Fibroblast of skin of right biceps (primary cell): ENCODE measurements around the gene PTPRN2.
"Not testable (repeated sequence)": the region's sequence is repeated elsewhere in the genome, so short reads cannot be mapped to it uniquely, and the experiment has no call there.

Experiments
- DNase-seq: peaks from one replicate; pipeline ENCODE4 v3.0.0-alpha.2; 2013

PTPRN2 gene

GRCh38 chr7:157671358-157672255 is 916.0 kb downstream of the PTPRN2 start:
- no peak for DNase-seq

DNA sequence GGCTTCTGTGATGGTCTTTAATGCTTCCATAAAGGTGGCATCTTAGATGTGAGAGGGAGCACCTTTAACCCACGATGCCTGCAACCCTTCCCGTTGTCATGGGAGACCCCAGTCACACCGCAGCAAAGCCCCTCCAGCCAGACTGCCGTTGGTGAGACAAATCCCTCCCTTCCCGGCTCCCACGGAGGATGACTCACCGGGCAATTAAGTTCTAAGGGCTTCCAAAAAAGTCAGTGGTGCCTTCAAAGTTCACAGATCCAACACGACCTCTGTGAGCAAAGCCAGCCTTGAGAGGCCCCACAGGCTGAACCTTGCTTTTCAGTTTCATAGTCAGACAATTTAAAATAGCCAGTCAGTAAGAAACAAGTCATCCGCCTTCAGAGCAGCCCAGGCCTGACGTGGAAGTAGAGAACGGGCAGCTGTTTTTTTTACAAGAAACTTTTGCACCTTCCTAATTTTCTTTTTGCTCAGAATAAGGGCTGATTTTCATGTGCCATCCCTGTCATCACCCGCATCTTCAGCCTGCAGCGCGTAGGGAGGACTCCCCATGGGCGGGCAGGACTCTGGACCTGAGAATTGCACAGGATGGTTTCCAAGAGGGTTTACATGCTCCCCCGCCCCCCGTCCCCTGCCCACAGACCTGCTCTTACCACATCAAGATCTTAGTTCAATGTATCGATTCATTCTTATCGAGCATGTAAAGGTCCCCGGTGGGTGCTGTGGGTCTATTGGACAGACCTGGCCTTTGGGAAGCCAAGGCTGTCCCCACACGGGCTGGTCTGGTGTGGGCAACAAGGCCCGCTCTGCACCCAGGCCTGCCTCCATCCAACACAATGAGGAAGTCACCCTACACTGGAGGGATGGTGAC is 916.9 kb downstream of the PTPRN2 start:
- DNase-seq = peak; percentile 2

- DNase-seq = no peak
These were observed 917.8 kb downstream of the PTPRN2 start for GRCh38 chr7:157669768-157670351.

DNA sequence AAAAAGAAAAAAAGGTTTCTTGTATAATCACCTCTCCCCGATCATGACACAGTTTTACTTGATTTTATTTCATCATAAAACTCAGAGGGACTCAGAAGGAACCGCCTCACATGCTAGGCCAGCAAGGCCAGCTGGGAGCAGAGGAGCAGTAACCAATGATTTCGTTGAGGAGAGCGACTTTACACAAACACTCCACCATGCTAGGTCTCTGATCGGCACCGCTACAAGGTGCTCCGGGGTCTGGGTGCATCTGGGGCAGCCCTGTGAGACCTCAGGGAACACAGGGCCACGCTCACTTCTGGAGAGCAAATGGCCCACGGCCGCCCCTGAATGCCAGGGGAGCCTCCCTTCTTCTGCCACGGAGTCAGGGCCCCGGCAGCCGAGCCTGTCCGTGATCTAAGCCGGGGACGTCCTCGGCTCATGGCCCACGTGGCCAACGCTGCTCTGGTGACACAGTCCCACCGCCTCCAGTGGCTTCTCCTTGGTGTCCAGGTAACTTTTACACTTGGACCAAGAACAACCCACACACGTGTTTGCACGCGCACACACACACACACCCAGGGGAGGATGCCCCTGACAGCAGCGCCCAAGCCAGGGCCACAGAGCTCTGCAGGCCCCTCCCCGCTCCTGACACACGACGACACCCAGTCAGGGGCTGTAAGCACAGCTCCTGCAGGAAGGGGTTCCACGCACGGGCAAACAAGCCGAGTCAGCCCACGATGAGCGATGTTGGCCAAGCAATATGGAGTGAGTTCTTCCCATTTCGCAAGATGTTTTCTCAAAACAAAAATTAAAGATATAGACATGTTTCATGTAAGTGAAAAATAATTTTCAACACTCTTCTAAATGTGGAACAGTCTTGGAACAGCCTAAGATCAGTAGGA is 918.5 kb downstream of the PTPRN2 start:
- no peak for DNase-seq

DNA sequence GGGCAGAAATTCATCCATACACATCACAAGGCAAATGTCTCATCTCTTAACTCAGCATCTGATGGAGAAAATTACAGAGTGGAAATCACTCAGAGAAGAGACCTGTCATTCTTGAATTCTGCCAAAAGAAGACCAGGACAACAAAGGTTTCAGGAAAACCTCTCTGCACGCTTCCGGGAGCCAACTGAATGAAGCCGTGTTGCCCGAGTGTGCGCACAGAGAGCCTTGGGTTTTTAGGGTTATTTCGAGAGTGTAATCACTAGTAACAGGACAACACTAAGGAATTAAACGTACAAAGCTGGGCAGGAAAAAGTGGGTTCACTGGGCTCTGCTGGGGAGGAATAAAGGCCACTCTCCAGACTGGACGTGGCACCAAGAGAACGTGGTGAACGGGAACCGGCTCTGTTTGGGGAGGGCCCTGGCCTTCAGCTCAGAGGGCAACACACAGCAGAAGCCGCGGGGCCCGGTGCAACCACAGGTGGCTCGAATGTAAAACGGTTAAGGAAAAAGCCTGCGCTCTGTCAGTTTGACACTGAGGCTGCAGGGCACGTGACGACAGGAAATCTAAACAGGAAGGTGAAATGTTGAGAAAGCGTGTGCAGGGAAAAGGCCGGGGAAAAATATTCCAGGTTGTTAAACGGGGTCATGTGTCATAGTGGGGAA is 919.3 kb downstream of the PTPRN2 start:
- DNase-seq = no peak

DNA sequence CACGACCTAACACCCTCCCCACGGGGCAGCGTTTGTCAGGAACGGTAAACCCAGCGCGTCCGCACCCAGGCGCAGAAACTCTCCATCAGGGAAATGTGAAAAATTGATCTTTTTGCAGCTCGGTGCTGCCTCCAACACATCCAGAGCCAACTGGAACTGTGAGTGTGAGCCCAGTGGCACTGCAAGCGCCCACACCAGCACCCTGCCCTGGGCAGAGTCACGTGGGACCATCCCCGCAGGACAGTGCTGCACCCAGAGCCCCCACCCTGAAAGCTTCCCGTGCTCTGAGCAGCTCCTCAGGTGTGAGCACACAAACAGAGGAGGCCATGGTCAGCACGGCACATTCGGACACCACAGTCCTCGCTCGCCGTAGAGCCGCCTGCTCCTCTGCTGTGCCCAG is 919.9 kb downstream of the PTPRN2 start:
- DNase-seq = no peak

GRCh38 chr7:157667261-157667660 is 920.4 kb downstream of the PTPRN2 start:
- no peak for DNase-seq

DNA sequence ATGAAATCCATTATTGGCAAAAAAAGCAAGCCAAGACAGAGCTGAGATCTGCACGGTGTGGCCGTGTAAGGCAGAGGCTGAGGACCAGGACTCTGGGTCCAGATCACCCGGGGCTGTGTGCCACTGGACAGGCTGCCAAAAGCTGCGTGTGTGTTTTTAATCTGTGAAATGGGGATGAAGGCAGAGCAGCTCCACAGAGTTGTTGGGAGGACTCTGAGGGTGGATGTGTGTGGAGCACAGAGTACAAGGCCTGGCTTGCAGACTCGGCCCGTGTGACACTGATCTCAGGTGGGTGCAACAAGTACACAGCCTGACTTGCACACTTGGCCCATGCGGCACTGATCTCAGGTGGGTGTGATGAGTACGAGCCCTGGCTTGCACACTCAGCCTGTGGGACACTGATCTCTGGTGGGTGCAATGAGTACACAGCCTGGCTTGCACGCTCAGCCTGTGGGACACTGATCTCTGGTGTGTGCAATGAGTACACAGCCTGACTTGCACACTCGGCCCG is 921.0 kb downstream of the PTPRN2 start:
- DNase-seq = no peak

- DNase-seq = not testable (repeated sequence)
These were observed 922.0 kb downstream of the PTPRN2 start for GRCh38 chr7:157665634-157665988.

GRCh38 chr7:157664871-157665633 is 922.6 kb downstream of the PTPRN2 start:
- no peak for DNase-seq

DNA sequence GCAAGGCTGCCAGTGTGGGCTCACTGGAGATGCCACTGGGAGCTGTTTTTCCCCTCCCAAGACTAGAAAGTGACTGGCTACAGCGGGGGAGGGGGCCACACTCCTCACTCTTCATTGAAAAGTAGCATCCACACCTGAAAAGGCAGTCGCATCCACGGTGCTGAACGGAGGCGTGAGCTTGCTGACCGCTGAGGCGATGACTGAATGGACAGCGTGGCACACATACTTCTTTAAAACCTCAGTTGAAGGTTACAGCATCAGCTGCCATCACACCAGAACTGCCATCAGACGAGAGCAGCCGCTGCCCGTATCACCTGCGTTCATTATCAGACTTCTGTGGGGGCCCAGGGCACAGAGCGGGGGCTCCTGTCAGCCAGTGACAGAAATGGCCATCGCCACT is 923.6 kb downstream of the PTPRN2 start:
- DNase-seq = no peak

- DNase-seq = no peak
These were observed 924.5 kb downstream of the PTPRN2 start for GRCh38 chr7:157662981-157663716.

GRCh38 chr7:157662110-157662791 is 925.4 kb downstream of the PTPRN2 start:
- DNase-seq = no peak

DNA sequence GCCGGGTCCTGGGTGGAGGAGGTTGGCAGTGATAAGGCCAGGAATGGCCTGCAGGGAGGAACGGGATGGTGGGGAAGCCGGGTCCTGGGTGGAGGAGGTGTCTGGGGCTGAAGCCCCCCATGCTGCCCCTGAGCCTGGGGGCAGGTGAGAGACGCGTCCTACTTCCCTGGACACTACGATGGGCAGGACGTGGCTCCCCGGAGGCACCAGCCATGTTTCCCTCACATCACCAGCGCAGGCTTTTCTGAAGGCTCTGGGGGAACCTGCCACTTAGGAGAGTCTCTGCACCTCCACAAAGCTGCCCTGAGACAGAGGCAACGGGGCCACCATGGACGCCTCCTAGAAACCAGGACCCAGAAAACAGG is 926.0 kb downstream of the PTPRN2 start:
- DNase-seq = no peak

DNA sequence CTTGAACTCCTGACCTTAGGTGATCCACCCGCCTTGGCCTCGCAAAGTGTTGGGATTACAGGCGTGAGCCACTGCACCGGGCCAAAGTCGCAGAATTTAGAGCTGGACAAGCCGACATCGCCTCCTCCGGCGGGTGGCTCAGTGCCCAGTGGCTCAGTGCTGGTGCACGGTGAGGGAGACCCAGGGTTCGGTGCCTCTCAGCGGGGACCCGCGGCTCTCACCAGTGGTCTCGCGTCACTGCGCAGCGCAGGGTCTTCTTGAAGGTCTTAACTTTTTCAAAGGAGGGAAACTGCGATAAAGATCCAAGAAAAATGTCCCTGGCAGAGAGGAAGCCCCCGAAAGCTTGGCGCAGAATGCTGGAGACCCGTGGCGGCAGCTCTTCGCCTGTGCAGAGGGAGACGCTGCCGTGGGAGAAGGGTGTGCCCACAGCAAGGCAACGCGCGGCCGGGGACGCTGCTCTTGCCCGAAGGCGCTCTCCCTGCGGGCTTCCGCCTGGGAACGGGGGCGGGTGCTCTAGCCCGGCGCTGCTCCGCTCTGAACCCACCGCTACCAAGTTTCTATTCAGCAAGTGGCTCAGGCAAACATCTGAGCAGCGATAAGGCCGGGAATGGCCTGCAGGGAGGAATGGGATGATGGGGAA is 926.5 kb downstream of the PTPRN2 start:
- DNase-seq = no peak

DNA sequence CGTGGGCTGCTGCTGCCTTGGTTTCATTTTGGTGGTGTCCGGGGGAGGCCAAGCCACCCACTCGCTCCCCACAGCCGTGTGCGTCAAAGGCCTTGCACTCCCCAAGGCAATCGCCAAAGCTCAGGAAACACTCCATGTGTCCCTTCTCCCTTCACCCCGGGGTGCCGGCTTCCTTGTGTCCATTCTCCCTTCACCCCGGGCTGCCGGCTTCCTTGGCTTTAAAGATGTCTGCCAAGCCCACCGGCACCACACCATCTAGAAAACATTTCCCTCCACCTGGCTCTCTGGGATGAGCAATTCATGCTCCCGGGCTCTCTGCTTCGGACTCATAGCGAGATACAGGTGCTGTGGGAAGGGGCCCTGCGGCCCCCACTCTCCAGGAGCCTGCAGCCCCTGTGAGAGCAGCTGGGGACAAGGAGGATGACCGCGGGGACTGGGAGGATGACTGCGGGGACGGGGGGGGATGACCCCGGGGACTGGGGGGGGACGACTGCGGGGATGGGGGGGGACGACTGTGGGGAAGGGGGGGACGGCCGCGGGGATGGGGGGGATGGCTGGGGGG is 928.7 kb downstream of the PTPRN2 start:
- DNase-seq = no peak

GRCh38 chr7:157657741-157658740 is 929.6 kb downstream of the PTPRN2 start:
- DNase-seq = no peak
